Keratinocyte (primary cell): ENCODE measurements around the gene HNRNPAB. TPM values are rescaled to one million over a fixed set of nuclear protein-coding genes. Genes with fewer than 3 reads are reported as not detected.

Experiments
- DNase-seq: peaks from one replicate; pipeline ENCODE4 v3.0.0-alpha.2; 2011; ENCODE audit warnings: low read depth, missing footprints, low spot score
- FAIRE-seq: peaks from 2 replicates; lab custom pipeline; 2011; peaks lifted over from hg19 to GRCh38; lab: Jason Lieb, UNC
- H2AFZ ChIP-seq: 2 replicates; pipeline ENCODE4 v1.6.0; 2012; ENCODE audit warnings: low read length, control low read depth, inconsistent platforms; ENCODE audit not compliant: control insufficient read depth
- H3K27ac ChIP-seq: 2 replicates; pipeline ENCODE4 v1.5.1; 2011; ENCODE audit warnings: low read length; ENCODE audit not compliant: control insufficient read depth, insufficient read depth
- H3K27me3 ChIP-seq: 3 replicates; pipeline ENCODE4 v1.6.0; 2011; ENCODE audit warnings: low read length; ENCODE audit not compliant: control insufficient read depth, insufficient read depth; ENCODE audit errors: extremely low read depth
- H3K36me3 ChIP-seq, 2 experiments: 2 replicates in 1 of 2; 3 replicates in 1 of 2; pipeline ENCODE4 v1.5.1; 2011; ENCODE audit warnings: low read length in 2 of 2, mild to moderate bottlenecking in 1 of 2; ENCODE audit not compliant: control insufficient read depth in 2 of 2, insufficient read depth in 2 of 2; ENCODE audit errors: extremely low read depth in 1 of 2
- H3K4me1 ChIP-seq: 3 replicates; pipeline ENCODE4 v1.5.1; 2011; ENCODE audit warnings: low read length; ENCODE audit not compliant: control insufficient read depth, insufficient read depth; ENCODE audit errors: extremely low read depth
- H3K4me2 ChIP-seq: 3 replicates; pipeline ENCODE4 v1.6.0; 2011; ENCODE audit warnings: low read depth, low read length; ENCODE audit not compliant: control insufficient read depth, insufficient read depth; ENCODE audit errors: extremely low read depth
- H3K4me3 ChIP-seq, 3 experiments: fragments of 200-600 bp in 1 of 3; sonication (generic) in 1 of 3; 2 replicates in 2 of 3; 3 replicates in 1 of 3; pipeline ENCODE4 v1.5.1; 2011 to 2016; ENCODE audit warnings: low read length in 3 of 3, mild to moderate bottlenecking in 3 of 3, control low read depth in 2 of 3, inconsistent platforms in 1 of 3, low read depth in 1 of 3, mixed read lengths in 1 of 3, mixed run types in 1 of 3, moderate library complexity in 1 of 3; ENCODE audit not compliant: control insufficient read depth in 2 of 3, insufficient read depth in 2 of 3; ENCODE audit errors: extremely low read depth in 1 of 3
- H3K79me2 ChIP-seq: 2 replicates; pipeline ENCODE4 v1.6.0; 2012; ENCODE audit warnings: low read length; ENCODE audit not compliant: control insufficient read depth, insufficient read depth
- H3K9ac ChIP-seq: 3 replicates; pipeline ENCODE4 v1.6.0; 2011; ENCODE audit warnings: low read length; ENCODE audit not compliant: control insufficient read depth, insufficient read depth; ENCODE audit errors: extremely low read depth
- H3K9me1 ChIP-seq: 3 replicates; pipeline ENCODE4 v1.6.0; 2011; ENCODE audit warnings: low read length; ENCODE audit not compliant: control insufficient read depth, insufficient read depth; ENCODE audit errors: extremely low read depth
- H3K9me3 ChIP-seq: 2 replicates; pipeline ENCODE4 v1.5.1; 2012; ENCODE audit warnings: low read depth, low read length; ENCODE audit not compliant: control insufficient read depth
- H4K20me1 ChIP-seq: 3 replicates; pipeline ENCODE4 v1.6.0; 2011; ENCODE audit warnings: low read length; ENCODE audit not compliant: control insufficient read depth, insufficient read depth; ENCODE audit errors: extremely low read depth
- CTCF ChIP-seq, 3 experiments: IDR thresholded peaks in 1 of 3; conservative IDR thresholded peaks in 1 of 3; optimal IDR thresholded peaks in 1 of 3; 2 replicates in 2 of 3; 3 replicates in 1 of 3; pipeline versions ENCODE3 to v1.5.1; 2011; ENCODE audit warnings: low read length in 3 of 3, mild to moderate bottlenecking in 3 of 3, moderate library complexity in 2 of 3, control low read depth in 1 of 3, inconsistent platforms in 1 of 3; ENCODE audit not compliant: insufficient read depth in 2 of 3; ENCODE audit errors: extremely low read depth in 1 of 3
- EZH2 ChIP-seq: IDR thresholded peaks from one replicate; pipeline ENCODE4 v1.6.1; 2012; ENCODE audit warnings: inconsistent platforms, mild to moderate bottlenecking, low read length, moderate library complexity
- dilution Hi-C: fragments of 300-500 bp; cut with MboI; formaldehyde crosslinking; loops from one replicate; pipeline ENCODE4 v1.7.0; 2020; ENCODE audit warnings: low sequenced_read_pairs; ENCODE audit not compliant: extremely low pct_ligation_motif_present
- polyA plus RNA-seq, 5 experiments: library from polyadenylated mRNA; depleted of rRNA in 3 of 5; stranded (reverse) in 3 of 5; stranded (forward) in 1 of 5; unstranded in 1 of 5; fragments of >200 nt; gene quantifications; 1 replicate in 1 of 5; 2 replicates in 3 of 5; 3 replicates in 1 of 5; pipeline versions ENCODE4 v1.2.1 to v1.2.3, GENCODE V29; 2011 to 2012; ENCODE audit warnings: missing spikeins in 2 of 5, low read depth in 1 of 5, low replicate concordance in 1 of 5

HNRNPAB gene
- polyA plus RNA-seq, 1 donor (not counting 4 experiments of a cell fraction or from before 2014, with no cell fraction given): 161 TPM

- TF ChIP-seq CTCF (optimal IDR thresholded peaks at IDR 0.05 in 1 of 3, IDR thresholded peaks at IDR 0.05 in 1 of 3, conservative IDR thresholded peaks at IDR 0.05 in 1 of 3; ENCODE audit: extremely low read depth in 1 of 3, insufficient read depth in 2 of 3, low read length in 3 of 3): no peak
- TF ChIP-seq EZH2: no peak
- no peaks in the 10 kb centered on the region for H3K27me3 ChIP-seq
- peaks cover 2% of the 10 kb centered on the region for H3K9me1 ChIP-seq
- H3K4me1 ChIP-seq: no peaks in the 10 kb centered on the region
- H4K20me1 ChIP-seq: peaks cover 3% of the 10 kb centered on the region
- no peak for FAIRE-seq
- dilution Hi-C loops: no loop called here
- no peak overlapping the region for H3K4me3 ChIP-seq
- no peak overlapping the region for H2AFZ ChIP-seq
- H3K9ac ChIP-seq: no peak overlapping the region
- H3K4me2 ChIP-seq: no peak overlapping the region
- no peak for DNase-seq
- no peaks in the 10 kb centered on the region for H3K79me2 ChIP-seq
- H3K9me3 ChIP-seq: no peaks in the 10 kb centered on the region
- H3K27ac ChIP-seq: no peak overlapping the region
- H3K36me3 ChIP-seq: peaks cover 11 to 22% of the 10 kb centered on the region in 2 experiments
Measured at GRCh38 chr5:178218827-178219226, 14.5 kb downstream of the HNRNPAB start.

GRCh38 chr5:178221282-178221681, 16.9 kb downstream of the HNRNPAB start:
- TF ChIP-seq CTCF (optimal IDR thresholded peaks at IDR 0.05 in 1 of 3, IDR thresholded peaks at IDR 0.05 in 1 of 3, conservative IDR thresholded peaks at IDR 0.05 in 1 of 3; ENCODE audit: extremely low read depth in 1 of 3, insufficient read depth in 2 of 3, low read length in 3 of 3) (no peak), EZH2 (no peak)
- Histone ChIP-seq H3K4me2 (no peak overlapping the region), H3K27ac (no peak overlapping the region), H3K9ac (no peak overlapping the region), H4K20me1 (no peaks in the 10 kb centered on the region), H3K4me1 (no peaks in the 10 kb centered on the region), H3K9me1 (no peaks in the 10 kb centered on the region), H3K79me2 (no peaks in the 10 kb centered on the region), H3K36me3 (peaks cover 7 to 9% of the 10 kb centered on the region in 2 experiments), H3K4me3 (no peak overlapping the region), H3K9me3 (no peaks in the 10 kb centered on the region), H2AFZ (no peak overlapping the region), H3K27me3 (no peaks in the 10 kb centered on the region)
- FAIRE-seq (no peak), DNase-seq (no peak)
- dilution Hi-C loops: no loop called here
